Measurements from ENCODE around the gene EPHB1.

The EPHB1 gene

GRCh38 chr3:134761213-134761612, 33.8 kb upstream of the EPHB1 start:
- Histone ChIP-seq H3K36me3 (replicated peaks) (no peaks in the 10 kb centered on the region), H3K27ac (no peak overlapping the region), H3K27me3 (replicated peaks) (no peaks in the 10 kb centered on the region), H3K4me3 (ENCODE audit: low read depth, low read length) (no peak overlapping the region)
- DNase-seq = no peak
- in situ Hi-C loops (cut with HindIII; ENCODE audit: low pct_ligation_motif_present, low sequenced_read_pairs) = no loop called here
- no peak for TF ChIP-seq CTCF (IDR thresholded peaks at IDR 0.05; ENCODE audit: low read depth, low read length, missing control alignments)

- H3K36me3 ChIP-seq (replicated peaks) = no peaks in the 10 kb centered on the region
- H3K27ac ChIP-seq = no peak overlapping the region
- no peak for TF ChIP-seq CTCF (IDR thresholded peaks at IDR 0.05; ENCODE audit: low read depth, low read length, missing control alignments)
- in situ Hi-C loops (cut with HindIII; ENCODE audit: low pct_ligation_motif_present, low sequenced_read_pairs) = no loop called here
- H3K27me3 ChIP-seq (replicated peaks) = no peaks in the 10 kb centered on the region
- H3K4me3 ChIP-seq (ENCODE audit: low read depth, low read length) = no peak overlapping the region
- no peak for DNase-seq
Observed at GRCh38 chr3:134762016-134762415, 33.0 kb upstream of the EPHB1 start.

GRCh38 chr3:134765468-134765867, 29.6 kb upstream of the EPHB1 start:
- no peaks in the 10 kb centered on the region for H3K36me3 ChIP-seq (replicated peaks)
- in situ Hi-C loops (cut with HindIII; ENCODE audit: low pct_ligation_motif_present, low sequenced_read_pairs) = no loop called here
- no peak overlapping the region for H3K27ac ChIP-seq
- H3K27me3 ChIP-seq (replicated peaks) = no peaks in the 10 kb centered on the region
- no peak for DNase-seq
- no peak for TF ChIP-seq CTCF (IDR thresholded peaks at IDR 0.05; ENCODE audit: low read depth, low read length, missing control alignments)
- H3K4me3 ChIP-seq (ENCODE audit: low read depth, low read length) = no peak overlapping the region

- Histone ChIP-seq H3K27ac (no peak overlapping the region), H3K4me3 (ENCODE audit: low read depth, low read length) (no peak overlapping the region), H3K27me3 (replicated peaks) (no peaks in the 10 kb centered on the region), H3K36me3 (replicated peaks) (no peaks in the 10 kb centered on the region)
- no peak for DNase-seq
- in situ Hi-C loops (cut with HindIII; ENCODE audit: low pct_ligation_motif_present, low sequenced_read_pairs) = no loop called here
- TF ChIP-seq CTCF (IDR thresholded peaks at IDR 0.05; ENCODE audit: low read depth, low read length, missing control alignments) = no peak
Observed at GRCh38 chr3:134766290-134766689, 28.8 kb upstream of the EPHB1 start.

GRCh38 chr3:134768116-134768515, 26.9 kb upstream of the EPHB1 start:
- no peaks in the 10 kb centered on the region for H3K36me3 ChIP-seq (replicated peaks)
- H3K4me3 ChIP-seq (ENCODE audit: low read depth, low read length) = no peak overlapping the region
- in situ Hi-C loops (cut with HindIII; ENCODE audit: low pct_ligation_motif_present, low sequenced_read_pairs) = no loop called here
- TF ChIP-seq CTCF (IDR thresholded peaks at IDR 0.05; ENCODE audit: low read depth, low read length, missing control alignments) = no peak
- H3K27me3 ChIP-seq (replicated peaks) = no peaks in the 10 kb centered on the region
- DNase-seq = no peak
- H3K27ac ChIP-seq = no peak overlapping the region

GRCh38 chr3:134768837-134769236, 26.2 kb upstream of the EPHB1 start:
- H3K27me3 ChIP-seq (replicated peaks) = no peaks in the 10 kb centered on the region
- TF ChIP-seq CTCF (IDR thresholded peaks at IDR 0.05; ENCODE audit: low read depth, low read length, missing control alignments) = no peak
- in situ Hi-C loops (cut with HindIII; ENCODE audit: low pct_ligation_motif_present, low sequenced_read_pairs) = no loop called here
- no peaks in the 10 kb centered on the region for H3K36me3 ChIP-seq (replicated peaks)
- H3K4me3 ChIP-seq (ENCODE audit: low read depth, low read length) = no peak overlapping the region
- DNase-seq = no peak
- no peak overlapping the region for H3K27ac ChIP-seq

Measured in brain microvascular endothelial cell (primary cell).